Thyroid gland (tissue), 4 donors: Measurements from ENCODE around the gene ZNF701. TPM values are rescaled to one million over a fixed set of nuclear protein-coding genes. Genes with fewer than 3 reads are reported as not detected.
"Not testable (repeated sequence)": the region's sequence is repeated elsewhere in the genome, so short reads cannot be mapped to it uniquely, and the experiment has no call there.

ENCODE experiments used
- DNase-seq, 2 donors: peaks; one replicate each; pipeline ENCODE4 v3.0.0-alpha.2; 2019
- H3K27ac ChIP-seq, 3 donors: fragments of 200-600 bp; sonication (generic); 1 replicate in 2 of 3; 2 replicates in 1 of 3; pipeline ENCODE4 v1.5.1; 2016 to 2019; ENCODE audit warnings: mild to moderate bottlenecking in 1 of 3, moderate library complexity in 1 of 3
- H3K27me3 ChIP-seq: fragments of 200-600 bp; sonication (generic); one replicate; pipeline ENCODE4 v1.5.1; 2019
- H3K36me3 ChIP-seq, 2 donors: fragments of 200-600 bp; sonication (generic); one replicate each; pipeline ENCODE4 v1.5.1; 2016 to 2019
- H3K4me1 ChIP-seq, 2 donors: fragments of 200-600 bp; sonication (generic); one replicate each; pipeline ENCODE4 v1.5.1; 2017 to 2019
- H3K4me3 ChIP-seq, 3 donors: fragments of 200-600 bp; sonication (generic); replicated peaks in 1 of 3; 1 replicate in 2 of 3; 2 replicates in 1 of 3; pipeline ENCODE4 v1.5.1; 2016; ENCODE audit warnings: mild to moderate bottlenecking in 1 of 3
- H3K9me3 ChIP-seq: fragments of 200-600 bp; sonication (generic); one replicate; pipeline ENCODE4 v1.5.1; 2017
- POLR2A ChIP-seq, 2 donors: fragments of 450-650 bp; IDR thresholded peaks; one replicate each; pipeline ENCODE4 v1.6.1; 2017; ENCODE audit warnings: antibody characterized with exemption in 2 of 2, mild to moderate bottlenecking in 2 of 2, moderate library complexity in 1 of 2
- WGBS, 2 donors: methylation state at CpG; one replicate each; pipeline ENCODE4 v1.1.5; 2017; 5-methylcytosine and 5-hydroxymethylcytosine counted together
- intact Hi-C: fragments of 100-400 bp; cut with DNase I; formaldehyde crosslinking; loops from one replicate; pipeline ENCODE4 v1.15.1; 2023
- total RNA-seq, 4 donors: library from RNA; depleted of rRNA; stranded (reverse); fragments of >200 nt; gene quantifications; one replicate each; pipeline ENCODE4 v1.2.3, GENCODE V29; 2016
- TF ChIP-seq, protein P1 (sequence below), 6 experiments: fragments of 200-600 bp in 3 of 6; fragments of 450-650 bp in 3 of 6; sonication (generic) in 3 of 6; IDR thresholded peaks; one replicate each; pipeline ENCODE4 v1.5.1; 2016 to 2019; ENCODE audit warnings: antibody characterized with exemption in 6 of 6, mild to moderate bottlenecking in 2 of 6, inconsistent platforms in 1 of 6, moderate library complexity in 1 of 6

The ZNF701 gene
- total RNA-seq, 4 donors from 2014 or later = 22.3 to 39.3 (median 28.3) TPM

DNA sequence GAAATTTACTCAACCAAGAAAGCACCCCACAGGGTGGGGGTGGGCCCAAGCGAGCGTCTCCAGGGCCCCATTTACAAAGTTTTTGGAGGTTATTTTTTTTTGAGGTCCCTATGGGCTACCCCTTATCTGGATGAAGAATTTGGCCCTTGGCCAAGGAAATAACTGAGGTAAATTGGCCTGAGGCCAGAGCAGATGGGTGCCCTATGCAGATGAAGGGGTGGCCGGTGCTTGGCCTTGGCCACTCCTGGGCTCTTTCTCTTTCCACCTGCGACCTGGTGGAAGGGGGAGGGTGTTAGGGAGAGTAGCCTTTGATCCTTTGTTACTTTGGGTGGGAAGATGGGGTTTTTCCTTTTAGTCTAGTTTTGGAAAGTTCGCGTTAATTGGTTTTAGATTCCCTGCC lies 15.5 kb downstream of the ZNF701 start:
- intact Hi-C loops = no loop called here
- Histone ChIP-seq H3K9me3 (no peaks in the 10 kb centered on the region), H3K27me3 (no peaks in the 10 kb centered on the region), H3K27ac (no peak overlapping the region), H3K4me3 (no peak overlapping the region), H3K4me1 (no peaks in the 10 kb centered on the region), H3K36me3 (peaks cover 23 to 41% of the 10 kb centered on the region in 2 donors)
- TF ChIP-seq POLR2A (IDR thresholded peaks at IDR 0.05) = no peak
- TF ChIP-seq, protein P1, sequence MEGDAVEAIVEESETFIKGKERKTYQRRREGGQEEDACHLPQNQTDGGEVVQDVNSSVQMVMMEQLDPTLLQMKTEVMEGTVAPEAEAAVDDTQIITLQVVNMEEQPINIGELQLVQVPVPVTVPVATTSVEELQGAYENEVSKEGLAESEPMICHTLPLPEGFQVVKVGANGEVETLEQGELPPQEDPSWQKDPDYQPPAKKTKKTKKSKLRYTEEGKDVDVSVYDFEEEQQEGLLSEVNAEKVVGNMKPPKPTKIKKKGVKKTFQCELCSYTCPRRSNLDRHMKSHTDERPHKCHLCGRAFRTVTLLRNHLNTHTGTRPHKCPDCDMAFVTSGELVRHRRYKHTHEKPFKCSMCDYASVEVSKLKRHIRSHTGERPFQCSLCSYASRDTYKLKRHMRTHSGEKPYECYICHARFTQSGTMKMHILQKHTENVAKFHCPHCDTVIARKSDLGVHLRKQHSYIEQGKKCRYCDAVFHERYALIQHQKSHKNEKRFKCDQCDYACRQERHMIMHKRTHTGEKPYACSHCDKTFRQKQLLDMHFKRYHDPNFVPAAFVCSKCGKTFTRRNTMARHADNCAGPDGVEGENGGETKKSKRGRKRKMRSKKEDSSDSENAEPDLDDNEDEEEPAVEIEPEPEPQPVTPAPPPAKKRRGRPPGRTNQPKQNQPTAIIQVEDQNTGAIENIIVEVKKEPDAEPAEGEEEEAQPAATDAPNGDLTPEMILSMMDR (IDR thresholded peaks at IDR 0.05) = no peak
- WGBS, 2 donors = 88 to 96% methylated on average over 6 of the region's 6 CpGs
- no peak for DNase-seq

DNA sequence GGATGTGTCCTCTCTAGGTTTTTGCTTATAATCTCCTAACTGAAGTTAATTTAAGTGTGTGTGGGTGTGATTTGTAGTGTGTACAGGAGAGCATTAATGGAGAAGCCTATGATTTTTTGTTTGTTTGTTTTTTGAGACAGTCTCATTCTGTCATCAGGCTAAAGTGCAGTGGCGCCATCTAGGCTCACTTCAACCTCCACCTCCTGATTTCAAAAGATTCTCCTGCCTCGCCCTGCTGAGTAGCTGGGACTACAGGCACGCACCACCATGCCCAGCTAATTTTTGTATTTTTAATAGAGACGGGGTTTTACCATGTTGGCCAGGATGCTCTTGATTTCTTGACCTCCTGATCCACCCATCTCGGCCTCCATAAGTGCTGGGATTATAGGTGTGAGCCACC lies 20.6 kb downstream of the ZNF701 start:
- TF ChIP-seq, protein P1 (IDR thresholded peaks at IDR 0.05) = peak in 1 of 6 experiments; percentile 26
- TF ChIP-seq POLR2A (IDR thresholded peaks at IDR 0.05) = no peak
- no peaks in the 10 kb centered on the region for H3K9me3 ChIP-seq
- intact Hi-C loops = no loop called here
- no peaks in the 10 kb centered on the region for H3K27me3 ChIP-seq
- peaks cover under 1 to 7% of the 10 kb centered on the region in 2 donors for H3K36me3 ChIP-seq
- no peak overlapping the region for H3K27ac ChIP-seq
- no peak overlapping the region for H3K4me3 ChIP-seq
- no peaks in the 10 kb centered on the region for H3K4me1 ChIP-seq
- 84% methylated on average over 5 of the region's 5 CpGs for WGBS, 2 donors
- DNase-seq = peak; percentile 26 to 31

DNA sequence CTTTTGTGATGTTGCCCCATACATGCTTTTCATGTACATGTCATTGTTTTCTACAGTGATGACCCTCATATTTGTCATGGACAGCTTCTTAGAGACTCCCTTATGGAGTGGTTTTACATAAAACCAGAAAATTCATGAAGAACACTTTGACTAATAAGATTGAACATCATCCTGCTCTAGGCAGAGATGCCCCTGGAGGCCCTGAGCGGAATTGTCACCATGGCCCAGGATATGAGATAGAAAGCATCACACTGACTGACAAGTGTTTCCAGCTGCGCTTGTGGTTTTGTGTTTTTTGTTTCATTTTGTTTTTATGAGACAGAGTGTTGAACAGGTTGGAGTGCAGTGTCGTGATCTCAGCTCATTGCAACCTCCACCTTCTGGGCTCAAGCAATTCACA lies 22.2 kb downstream of the ZNF701 start:
- no peak for DNase-seq
- no peaks in the 10 kb centered on the region for H3K4me1 ChIP-seq
- WGBS, 2 donors = 67 to 76% methylated on average over 3 of the region's 3 CpGs
- no peak overlapping the region for H3K27ac ChIP-seq
- no peak for TF ChIP-seq POLR2A (IDR thresholded peaks at IDR 0.05)
- TF ChIP-seq, protein P1 (IDR thresholded peaks at IDR 0.05) = no peak
- H3K9me3 ChIP-seq = no peaks in the 10 kb centered on the region
- H3K27me3 ChIP-seq = no peaks in the 10 kb centered on the region
- peaks cover 10 to 11% of the 10 kb centered on the region in 2 donors for H3K36me3 ChIP-seq
- no peak overlapping the region for H3K4me3 ChIP-seq
- intact Hi-C loops = no loop called here

DNA sequence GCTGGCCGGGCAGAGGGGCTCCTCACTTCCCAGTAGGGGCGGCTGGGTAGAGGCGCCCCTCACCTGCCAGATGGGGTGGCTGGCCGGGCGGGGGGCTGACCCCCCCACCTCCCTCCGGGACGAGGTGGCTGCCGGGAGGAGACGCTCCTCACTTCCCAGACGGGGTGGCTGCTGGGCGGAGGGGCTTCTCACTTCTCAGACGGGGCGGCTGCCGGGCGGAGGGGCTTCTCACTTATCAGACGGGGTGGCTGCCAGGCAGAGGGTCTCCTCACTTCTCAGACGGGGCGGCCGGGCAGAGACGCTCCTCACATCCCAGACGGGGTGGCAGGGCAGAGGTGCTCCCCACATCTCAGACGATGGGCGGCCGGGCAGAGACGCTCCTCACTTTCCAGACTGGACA lies 23.4 kb downstream of the ZNF701 start:
- H3K27me3 ChIP-seq, H3K27ac ChIP-seq, H3K4me1 ChIP-seq, intact Hi-C loops, H3K9me3 ChIP-seq, H3K4me3 ChIP-seq, DNase-seq: not testable (repeated sequence)
- H3K36me3 ChIP-seq = peaks cover 10 to 11% of the 10 kb centered on the region in 2 donors
- WGBS, 2 donors = 87% methylated on average over 7 of the region's 25 CpGs; no CpG with 5 or more reads in 1 of the 2 donors

DNA sequence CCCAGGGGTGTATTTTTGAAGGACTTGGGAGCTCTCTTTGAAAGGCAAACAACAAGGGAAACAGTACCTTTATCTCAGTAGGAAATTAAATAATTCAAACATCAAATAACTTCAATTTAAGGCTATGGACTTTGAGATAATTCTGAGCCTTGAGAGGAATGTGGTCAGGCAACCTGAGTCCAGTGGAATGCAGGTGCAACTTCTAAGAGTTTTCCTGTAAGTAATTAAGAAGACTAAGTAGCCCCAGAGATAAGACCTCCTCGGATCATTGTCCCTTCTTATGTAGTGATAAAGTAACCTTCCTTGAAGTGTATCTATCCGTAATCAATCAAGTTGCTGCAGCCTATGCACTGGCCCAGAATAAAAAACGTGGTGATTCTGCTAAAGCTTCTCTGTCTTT lies 29.2 kb downstream of the ZNF701 start:
- Histone ChIP-seq H3K27me3 (no peaks in the 10 kb centered on the region), H3K4me1 (peaks cover 8 to 26% of the 10 kb centered on the region in 2 donors), H3K4me3 (no peak overlapping the region), H3K36me3 (peaks cover 9 to 10% of the 10 kb centered on the region in 2 donors), H3K9me3 (no peaks in the 10 kb centered on the region), H3K27ac (no peak overlapping the region)
- DNase-seq = no peak
- TF ChIP-seq, protein P1 (IDR thresholded peaks at IDR 0.05) = no peak
- TF ChIP-seq POLR2A (IDR thresholded peaks at IDR 0.05) = no peak
- WGBS, 2 donors = 65 to 71% methylated on average over 3 of the region's 3 CpGs
- intact Hi-C loops = no loop called here

DNA sequence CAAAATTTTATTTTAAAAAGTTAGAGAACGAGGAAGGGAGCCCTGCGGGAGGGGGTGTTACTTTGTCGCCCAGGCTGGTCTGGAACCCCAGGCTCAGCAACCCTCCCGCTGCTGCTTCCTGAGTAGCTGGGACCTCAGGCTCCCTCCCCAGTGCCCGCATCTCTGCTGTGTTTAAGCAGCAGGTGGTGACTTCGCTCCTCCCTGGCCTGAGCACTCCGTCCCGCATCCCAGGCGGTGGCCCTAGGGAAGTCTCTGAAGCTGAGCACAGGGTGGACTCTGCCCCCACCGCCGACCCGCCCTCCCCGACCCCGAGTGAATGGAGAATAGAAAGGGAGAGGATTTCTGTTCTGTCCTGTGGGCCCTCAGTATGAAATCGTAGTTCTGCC lies 30.5 kb downstream of the ZNF701 start:
- H3K27ac ChIP-seq = peak overlapping the region in 2 of 3 donors; percentile 30 to 81
- DNase-seq = peak; percentile 19 to 26
- no peaks in the 10 kb centered on the region for H3K27me3 ChIP-seq
- peaks cover 11 to 30% of the 10 kb centered on the region in 2 donors for H3K4me1 ChIP-seq
- peak overlapping the region in 1 of 3 donors; percentile 55 for H3K4me3 ChIP-seq
- TF ChIP-seq POLR2A (IDR thresholded peaks at IDR 0.05) = no peak
- TF ChIP-seq, protein P1 (IDR thresholded peaks at IDR 0.05) = no peak
- H3K9me3 ChIP-seq = no peaks in the 10 kb centered on the region
- H3K36me3 ChIP-seq = peaks cover 5 to 10% of the 10 kb centered on the region in 2 donors
- 10% methylated on average over 13 to 15 of the region's 15 CpGs for WGBS, 2 donors
- intact Hi-C loops = no loop called here
